Measurements from ENCODE around the gene UBA52.

DNA sequence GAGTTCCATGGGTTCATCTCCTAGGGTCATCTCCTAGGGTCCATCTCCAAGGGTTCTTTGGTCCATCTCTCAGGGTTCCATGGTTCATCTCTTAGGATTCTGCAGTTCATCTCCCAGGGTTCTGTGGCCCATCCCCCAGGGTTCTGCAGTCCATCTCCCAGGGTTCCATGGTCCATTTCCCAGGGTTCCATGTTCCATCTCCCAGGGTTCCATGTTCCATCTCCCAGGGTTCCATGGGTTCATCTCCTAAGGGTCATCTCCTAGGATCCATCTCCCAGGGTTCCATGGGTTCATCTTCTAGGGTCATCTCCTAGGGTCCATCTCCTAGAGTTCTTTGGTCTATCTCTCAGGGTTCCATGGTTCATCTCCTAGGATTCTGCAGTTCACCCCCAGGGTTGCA is 45.9 kb downstream of the UBA52 start:
- TF ChIP-seq, protein P1, sequence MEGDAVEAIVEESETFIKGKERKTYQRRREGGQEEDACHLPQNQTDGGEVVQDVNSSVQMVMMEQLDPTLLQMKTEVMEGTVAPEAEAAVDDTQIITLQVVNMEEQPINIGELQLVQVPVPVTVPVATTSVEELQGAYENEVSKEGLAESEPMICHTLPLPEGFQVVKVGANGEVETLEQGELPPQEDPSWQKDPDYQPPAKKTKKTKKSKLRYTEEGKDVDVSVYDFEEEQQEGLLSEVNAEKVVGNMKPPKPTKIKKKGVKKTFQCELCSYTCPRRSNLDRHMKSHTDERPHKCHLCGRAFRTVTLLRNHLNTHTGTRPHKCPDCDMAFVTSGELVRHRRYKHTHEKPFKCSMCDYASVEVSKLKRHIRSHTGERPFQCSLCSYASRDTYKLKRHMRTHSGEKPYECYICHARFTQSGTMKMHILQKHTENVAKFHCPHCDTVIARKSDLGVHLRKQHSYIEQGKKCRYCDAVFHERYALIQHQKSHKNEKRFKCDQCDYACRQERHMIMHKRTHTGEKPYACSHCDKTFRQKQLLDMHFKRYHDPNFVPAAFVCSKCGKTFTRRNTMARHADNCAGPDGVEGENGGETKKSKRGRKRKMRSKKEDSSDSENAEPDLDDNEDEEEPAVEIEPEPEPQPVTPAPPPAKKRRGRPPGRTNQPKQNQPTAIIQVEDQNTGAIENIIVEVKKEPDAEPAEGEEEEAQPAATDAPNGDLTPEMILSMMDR (IDR thresholded peaks at IDR 0.05): no peak
- TF ChIP-seq POLR2A (IDR thresholded peaks at IDR 0.05) (no peak), POLR2AphosphoS5 (IDR thresholded peaks at IDR 0.05) (no peak), EP300 (IDR thresholded peaks at IDR 0.05) (no peak)
